LNCaP clone FGC (cell line): ENCODE results near the gene MAP1LC3B.

Experiments
- DNase-seq: peaks from one replicate; pipeline ENCODE4 v3.0.0-alpha.2; 2011; ENCODE audit warnings: low read depth
- H3K4me3 ChIP-seq: 2 replicates; pipeline ENCODE4 v1.5.1; 2011; ENCODE audit warnings: mild to moderate bottlenecking, low read depth, low read length, control low read depth
- TF ChIP-seq, protein P1 (sequence below): IDR thresholded peaks from 2 replicates; pipeline ENCODE4 v1.5.1; 2012; ENCODE audit warnings: mild to moderate bottlenecking; ENCODE audit not compliant: control insufficient read depth, insufficient read depth; ENCODE audit errors: extremely low read depth

The MAP1LC3B gene

GRCh38 chr16:87391950-87392820 is at the start of gene MAP1LC3B:
Gene MAP1LC3B, plus strand, starts transcription at chr16:87392336. Its CDS starts 92 bp downstream, at chr16:87392428.
- DNase-seq = peak; percentile 71
- TF ChIP-seq, protein P1, sequence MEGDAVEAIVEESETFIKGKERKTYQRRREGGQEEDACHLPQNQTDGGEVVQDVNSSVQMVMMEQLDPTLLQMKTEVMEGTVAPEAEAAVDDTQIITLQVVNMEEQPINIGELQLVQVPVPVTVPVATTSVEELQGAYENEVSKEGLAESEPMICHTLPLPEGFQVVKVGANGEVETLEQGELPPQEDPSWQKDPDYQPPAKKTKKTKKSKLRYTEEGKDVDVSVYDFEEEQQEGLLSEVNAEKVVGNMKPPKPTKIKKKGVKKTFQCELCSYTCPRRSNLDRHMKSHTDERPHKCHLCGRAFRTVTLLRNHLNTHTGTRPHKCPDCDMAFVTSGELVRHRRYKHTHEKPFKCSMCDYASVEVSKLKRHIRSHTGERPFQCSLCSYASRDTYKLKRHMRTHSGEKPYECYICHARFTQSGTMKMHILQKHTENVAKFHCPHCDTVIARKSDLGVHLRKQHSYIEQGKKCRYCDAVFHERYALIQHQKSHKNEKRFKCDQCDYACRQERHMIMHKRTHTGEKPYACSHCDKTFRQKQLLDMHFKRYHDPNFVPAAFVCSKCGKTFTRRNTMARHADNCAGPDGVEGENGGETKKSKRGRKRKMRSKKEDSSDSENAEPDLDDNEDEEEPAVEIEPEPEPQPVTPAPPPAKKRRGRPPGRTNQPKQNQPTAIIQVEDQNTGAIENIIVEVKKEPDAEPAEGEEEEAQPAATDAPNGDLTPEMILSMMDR = no peak
- H3K4me3 ChIP-seq = peak within 1 kb of the TSS; percentile 69

GRCh38 chr16:87342504-87342903 is 49.6 kb upstream of the MAP1LC3B start:
- no peak for DNase-seq

GRCh38 chr16:87342978-87343752 is 49.0 kb upstream of the MAP1LC3B start:
- TF ChIP-seq, protein P1 = no peak
- DNase-seq = no peak
- H3K4me3 ChIP-seq = no peak overlapping the region

More at GRCh38 chr16:87342504-87342903, 49.6 kb upstream of the MAP1LC3B start:
- TF ChIP-seq, protein P1 = no peak
- no peak overlapping the region for H3K4me3 ChIP-seq

DNA sequence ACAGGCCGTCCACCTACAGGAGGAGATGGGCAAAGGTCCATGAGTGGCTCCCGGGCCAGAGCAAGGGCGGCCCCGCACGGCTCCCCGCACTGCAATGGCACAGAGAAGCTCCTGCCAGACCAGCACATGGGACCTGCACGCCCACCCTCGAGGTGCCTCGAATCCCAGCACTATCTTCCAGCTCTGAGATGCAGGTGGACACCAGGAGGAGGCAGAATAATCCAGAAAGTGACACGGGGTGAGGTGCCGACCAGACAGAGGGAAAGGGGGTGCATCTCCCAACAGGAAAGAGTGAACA is 48.4 kb upstream of the MAP1LC3B start:
- no peak for DNase-seq
- TF ChIP-seq, protein P1 = no peak
- H3K4me3 ChIP-seq = no peak overlapping the region

DNA sequence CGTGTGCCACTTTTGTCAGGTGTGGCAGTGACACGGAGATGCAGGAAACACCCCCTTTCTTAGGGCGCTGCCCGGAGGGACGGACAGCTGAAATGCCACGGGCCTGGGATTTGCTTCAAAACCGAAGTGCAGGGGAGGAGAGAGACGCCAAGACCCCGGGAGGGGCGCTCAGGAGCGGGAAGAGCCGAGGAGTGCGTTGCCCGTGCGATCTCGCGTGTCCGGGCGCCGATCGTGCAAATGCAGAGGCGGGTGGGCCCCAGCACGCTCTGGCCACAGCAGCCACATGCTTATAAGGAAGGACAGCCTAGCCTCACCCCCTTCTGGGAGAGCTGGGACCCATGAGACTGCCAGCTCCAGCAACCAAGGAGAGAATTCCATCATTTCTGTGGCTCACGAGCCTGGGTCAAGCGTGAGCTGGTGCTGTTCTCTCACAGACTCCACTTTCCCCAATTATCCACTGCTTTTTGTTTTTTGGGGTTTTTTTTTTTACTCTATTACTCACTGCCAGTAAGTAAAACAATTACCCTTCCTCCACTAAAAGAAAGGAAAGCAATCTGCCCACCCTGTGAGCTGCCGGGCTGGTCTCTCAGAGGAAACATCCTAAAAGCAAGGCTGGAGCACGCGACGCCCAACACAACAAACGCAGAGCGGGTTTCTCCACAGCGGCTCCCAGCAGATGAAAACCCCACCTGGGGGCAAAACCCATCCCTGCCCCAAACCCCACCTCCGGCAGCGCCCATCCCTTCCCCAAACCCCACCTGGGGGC is 47.8 kb upstream of the MAP1LC3B start:
- TF ChIP-seq, protein P1 = no peak
- no peak for DNase-seq
- no peak overlapping the region for H3K4me3 ChIP-seq

DNA sequence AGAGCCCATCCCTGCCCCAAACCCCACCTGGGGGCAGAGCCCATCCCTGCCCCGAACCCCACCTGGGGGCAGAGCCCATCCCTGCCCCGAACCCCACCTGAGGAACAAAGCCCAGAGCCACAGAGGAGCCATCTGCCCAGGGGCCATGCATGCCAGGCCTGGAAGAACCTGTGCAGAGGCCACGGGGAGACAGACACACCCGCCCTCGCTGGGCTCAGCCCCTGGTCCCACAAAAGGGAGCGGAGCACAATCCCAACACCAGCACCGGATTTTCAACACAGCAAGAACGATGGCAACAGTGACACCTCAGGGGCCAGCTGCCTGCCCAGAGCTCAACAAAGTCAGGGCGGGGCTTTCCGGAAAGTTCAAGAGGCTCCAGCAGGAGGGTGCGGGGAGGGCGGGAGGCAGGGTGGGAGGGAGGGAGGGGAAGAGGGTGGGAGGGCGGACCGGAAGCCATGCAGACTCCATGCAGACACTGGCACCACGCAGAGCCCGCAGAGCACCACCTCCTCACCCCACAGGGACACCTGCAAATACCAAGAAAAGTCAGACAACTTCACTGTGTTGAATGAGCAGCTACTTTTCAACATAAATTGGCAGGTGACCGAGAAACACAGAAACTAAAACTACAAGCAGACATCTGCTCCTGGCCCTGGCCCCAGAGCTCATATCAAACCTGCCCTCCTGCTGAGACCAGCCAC is 47.1 kb upstream of the MAP1LC3B start:
- no peak overlapping the region for H3K4me3 ChIP-seq
- TF ChIP-seq, protein P1 = no peak
- peak; percentile 27 for DNase-seq
